LNCaP clone FGC (cell line): ENCODE data around the gene GRHPR.

Source experiments
- DNase-seq: peaks from one replicate; pipeline ENCODE4 v3.0.0-alpha.2; 2011; ENCODE audit warnings: low read depth
- H3K4me3 ChIP-seq: 2 replicates; pipeline ENCODE4 v1.5.1; 2011; ENCODE audit warnings: mild to moderate bottlenecking, low read depth, low read length, control low read depth
- CTCF ChIP-seq: IDR thresholded peaks from 2 replicates; pipeline ENCODE4 v1.5.1; 2012; ENCODE audit warnings: mild to moderate bottlenecking; ENCODE audit not compliant: control insufficient read depth, insufficient read depth; ENCODE audit errors: extremely low read depth

Gene GRHPR

GRCh38 chr9:37428345-37428744, 5.8 kb downstream of the GRHPR start:
- no peak for TF ChIP-seq CTCF
- no peak for DNase-seq

GRCh38 chr9:37429441-37430285, 7.2 kb downstream of the GRHPR start:
- no peak overlapping the region for H3K4me3 ChIP-seq
- DNase-seq, result no peak
- TF ChIP-seq CTCF, result no peak

More at GRCh38 chr9:37428345-37428744, 5.8 kb downstream of the GRHPR start:
- no peak overlapping the region for H3K4me3 ChIP-seq

GRCh38 chr9:37430841-37431597, 8.5 kb downstream of the GRHPR start:
- no peak for TF ChIP-seq CTCF
- DNase-seq, result no peak
- no peak overlapping the region for H3K4me3 ChIP-seq

GRCh38 chr9:37432020-37432419, 9.5 kb downstream of the GRHPR start:
- H3K4me3 ChIP-seq, result no peak overlapping the region
- TF ChIP-seq CTCF, result no peak
- DNase-seq, result no peak

DNA sequence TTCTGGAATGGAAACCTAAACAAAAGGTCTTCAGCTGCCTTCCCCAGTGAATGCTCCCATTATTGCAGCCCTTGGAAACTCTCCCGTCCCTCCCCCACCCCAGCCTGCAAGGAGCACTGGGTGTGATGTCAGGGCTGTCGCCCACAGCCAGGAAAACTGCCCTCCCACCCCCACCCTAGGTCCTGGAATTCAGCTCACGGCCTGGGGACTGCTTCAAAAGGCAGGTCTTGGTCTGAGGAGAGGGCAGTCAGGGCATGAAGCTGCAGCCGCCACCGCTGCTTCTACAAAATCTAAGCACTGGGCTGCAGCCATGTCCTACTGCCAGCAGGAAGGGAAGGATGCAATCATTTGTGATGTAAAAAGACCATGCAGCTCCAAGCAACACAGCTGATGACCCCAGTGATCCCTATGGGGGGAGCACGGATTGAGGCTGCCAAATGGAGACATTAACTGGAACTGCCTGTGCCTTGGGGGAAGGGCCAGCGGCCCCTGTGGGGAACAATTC, 11.4 kb downstream of the GRHPR start:
- DNase-seq, result no peak
- no peak for TF ChIP-seq CTCF
- no peak overlapping the region for H3K4me3 ChIP-seq

GRCh38 chr9:37436540-37436939, 14.0 kb downstream of the GRHPR start:
- DNase-seq, result no peak
- TF ChIP-seq CTCF, result no peak
- no peak overlapping the region for H3K4me3 ChIP-seq

GRCh38 chr9:37437010-37437409, 14.5 kb downstream of the GRHPR start:
- DNase-seq, result no peak
- H3K4me3 ChIP-seq, result no peak overlapping the region
- no peak for TF ChIP-seq CTCF
